Measurements from ENCODE around the gene HEPACAM. TPM values are rescaled to one million over a fixed set of nuclear protein-coding genes. Genes with fewer than 3 reads are reported as not detected.

The HEPACAM gene
- total RNA-seq, 2 donors from 2014 or later, result not detected

- Mint-ChIP-seq H3K36me3 (ENCODE audit: insufficient read depth in 2 of 2) (peaks cover 0 to 2% of the 10 kb centered on the region in 2 donors), H3K4me1 (ENCODE audit: low read depth) (peaks cover 11% of the 10 kb centered on the region), H3K4me3 (no peak overlapping the region), H3K27me3 (ENCODE audit: low read depth) (no peaks in the 10 kb centered on the region), H3K27ac (no peak overlapping the region), H3K9me3 (no peaks in the 10 kb centered on the region)
- ATAC-seq (replicated peaks in 1 of 2), result no peak
- no peak for DNase-seq
These were observed 18.7 kb upstream of the HEPACAM start for GRCh38 chr11:124954590-124954955.

GRCh38 chr11:124953753-124954589 lies 18.1 kb upstream of the HEPACAM start, which contains the start of gene CCDC15:
TSS of gene CCDC15 (plus strand) at chr11:124954202. CDS start at chr11:124954733, 531 bp downstream.
- H3K27ac Mint-ChIP-seq, result no peak within 1 kb of the TSS
- no peak within 1 kb of the TSS for H3K4me3 Mint-ChIP-seq
- H3K36me3 Mint-ChIP-seq (ENCODE audit: insufficient read depth in 2 of 2), result peaks cover 0 to 2% of the 10 kb centered on the region in 2 donors
- H3K9me3 Mint-ChIP-seq, result peaks cover 0 to 3% of the 10 kb centered on the region in 2 donors
- ATAC-seq (replicated peaks in 1 of 2), result peak; percentile 98 to 99
- DNase-seq, result peak; percentile 96 to 98
- H3K4me1 Mint-ChIP-seq (ENCODE audit: low read depth), result peaks cover 11% of the 10 kb centered on the region
- H3K27me3 Mint-ChIP-seq (ENCODE audit: low read depth), result no peaks in the 10 kb centered on the region

GRCh38 chr11:124951341-124951740 lies 15.5 kb upstream of the HEPACAM start:
- Mint-ChIP-seq H3K4me3 (no peak overlapping the region), H3K36me3 (ENCODE audit: insufficient read depth in 2 of 2) (peaks cover 5 to 10% of the 10 kb centered on the region in 2 donors), H3K4me1 (ENCODE audit: low read depth) (peaks cover 5% of the 10 kb centered on the region), H3K27ac (no peak overlapping the region), H3K27me3 (ENCODE audit: low read depth) (no peaks in the 10 kb centered on the region), H3K9me3 (peaks cover 5 to 11% of the 10 kb centered on the region in 2 donors)
- no peak for DNase-seq
- no peak for ATAC-seq (replicated peaks in 1 of 2)

GRCh38 chr11:124950601-124951330 lies 14.9 kb upstream of the HEPACAM start:
- peaks cover 5 to 11% of the 10 kb centered on the region in 2 donors for H3K9me3 Mint-ChIP-seq
- no peak overlapping the region for H3K4me3 Mint-ChIP-seq
- DNase-seq, result no peak
- no peak overlapping the region for H3K27ac Mint-ChIP-seq
- no peaks in the 10 kb centered on the region for H3K27me3 Mint-ChIP-seq (ENCODE audit: low read depth)
- ATAC-seq (replicated peaks in 1 of 2), result no peak
- peaks cover 3% of the 10 kb centered on the region for H3K4me1 Mint-ChIP-seq (ENCODE audit: low read depth)
- peaks cover 5 to 10% of the 10 kb centered on the region in 2 donors for H3K36me3 Mint-ChIP-seq (ENCODE audit: insufficient read depth in 2 of 2)

GRCh38 chr11:124946735-124947141 lies 10.9 kb upstream of the HEPACAM start:
- ATAC-seq (replicated peaks in 1 of 2) (no peak), DNase-seq (no peak)
- Mint-ChIP-seq H3K36me3 (ENCODE audit: insufficient read depth in 2 of 2) (peaks cover 5 to 10% of the 10 kb centered on the region in 2 donors), H3K4me3 (no peak overlapping the region), H3K27ac (no peak overlapping the region), H3K4me1 (ENCODE audit: low read depth) (peaks cover 20% of the 10 kb centered on the region), H3K9me3 (peaks cover 5 to 11% of the 10 kb centered on the region in 2 donors), H3K27me3 (ENCODE audit: low read depth) (no peaks in the 10 kb centered on the region)

- peaks cover 20% of the 10 kb centered on the region for H3K4me1 Mint-ChIP-seq (ENCODE audit: low read depth)
- H3K27me3 Mint-ChIP-seq (ENCODE audit: low read depth), result no peaks in the 10 kb centered on the region
- H3K9me3 Mint-ChIP-seq, result peaks cover 5 to 11% of the 10 kb centered on the region in 2 donors
- DNase-seq (no peak), ATAC-seq (replicated peaks in 1 of 2) (no peak)
- no peak overlapping the region for H3K27ac Mint-ChIP-seq
- peaks cover 5 to 10% of the 10 kb centered on the region in 2 donors for H3K36me3 Mint-ChIP-seq (ENCODE audit: insufficient read depth in 2 of 2)
- H3K4me3 Mint-ChIP-seq, result no peak overlapping the region
These were observed 10.0 kb upstream of the HEPACAM start for GRCh38 chr11:124945826-124946225.

- ATAC-seq (replicated peaks in 1 of 2) (no peak), DNase-seq (no peak)
- no peak overlapping the region for H3K27ac Mint-ChIP-seq
- peaks cover 5 to 11% of the 10 kb centered on the region in 2 donors for H3K9me3 Mint-ChIP-seq
- no peaks in the 10 kb centered on the region for H3K27me3 Mint-ChIP-seq (ENCODE audit: low read depth)
- H3K4me3 Mint-ChIP-seq, result no peak overlapping the region
- peaks cover 5 to 8% of the 10 kb centered on the region in 2 donors for H3K36me3 Mint-ChIP-seq (ENCODE audit: insufficient read depth in 2 of 2)
- peaks cover 20% of the 10 kb centered on the region for H3K4me1 Mint-ChIP-seq (ENCODE audit: low read depth)
These were observed 8.7 kb upstream of the HEPACAM start for GRCh38 chr11:124944565-124944964.

GRCh38 chr11:124943741-124944140 lies 7.9 kb upstream of the HEPACAM start:
- Mint-ChIP-seq H3K36me3 (ENCODE audit: insufficient read depth in 2 of 2) (peaks cover 4 to 7% of the 10 kb centered on the region in 2 donors), H3K4me3 (no peak overlapping the region), H3K9me3 (peaks cover 5 to 7% of the 10 kb centered on the region in 2 donors), H3K4me1 (ENCODE audit: low read depth) (peaks cover 20% of the 10 kb centered on the region), H3K27ac (peak overlapping the region; percentile 58), H3K27me3 (ENCODE audit: low read depth) (no peaks in the 10 kb centered on the region)
- ATAC-seq (replicated peaks in 1 of 2), result no peak
- no peak for DNase-seq

- Mint-ChIP-seq H3K27ac (no peak overlapping the region), H3K27me3 (ENCODE audit: low read depth) (no peaks in the 10 kb centered on the region), H3K36me3 (ENCODE audit: insufficient read depth in 2 of 2) (peaks cover under 1 to 2% of the 10 kb centered on the region in 2 donors), H3K9me3 (peaks cover 1 to 4% of the 10 kb centered on the region in 2 donors), H3K4me3 (no peak overlapping the region), H3K4me1 (ENCODE audit: low read depth) (peaks cover 20% of the 10 kb centered on the region)
- no peak for DNase-seq
- ATAC-seq (replicated peaks in 1 of 2), result no peak
These were observed 7.4 kb upstream of the HEPACAM start for GRCh38 chr11:124943254-124943616.

- H3K27me3 Mint-ChIP-seq (ENCODE audit: low read depth), result no peaks in the 10 kb centered on the region
- no peak for DNase-seq
- no peak overlapping the region for H3K4me3 Mint-ChIP-seq
- ATAC-seq (replicated peaks in 1 of 2), result no peak
- H3K36me3 Mint-ChIP-seq (ENCODE audit: insufficient read depth in 2 of 2), result no peaks in the 10 kb centered on the region
- no peak overlapping the region for H3K27ac Mint-ChIP-seq
- peaks cover 20% of the 10 kb centered on the region for H3K4me1 Mint-ChIP-seq (ENCODE audit: low read depth)
- H3K9me3 Mint-ChIP-seq, result no peaks in the 10 kb centered on the region
These were observed 6.8 kb upstream of the HEPACAM start for GRCh38 chr11:124942466-124943253.

GRCh38 chr11:124941703-124942102 lies 5.9 kb upstream of the HEPACAM start:
- DNase-seq, result no peak

GRCh38 chr11:124938970-124939369 lies 3.1 kb upstream of the HEPACAM start:
- Mint-ChIP-seq H3K4me1 (ENCODE audit: low read depth) (peaks cover 19% of the 10 kb centered on the region), H3K4me3 (no peak overlapping the region), H3K27ac (no peak overlapping the region), H3K27me3 (ENCODE audit: low read depth) (no peaks in the 10 kb centered on the region), H3K36me3 (ENCODE audit: insufficient read depth in 2 of 2) (no peaks in the 10 kb centered on the region), H3K9me3 (no peaks in the 10 kb centered on the region)
- DNase-seq, result no peak
- no peak for ATAC-seq (replicated peaks in 1 of 2)

More at GRCh38 chr11:124941703-124942102, 5.9 kb upstream of the HEPACAM start:
- no peaks in the 10 kb centered on the region for H3K9me3 Mint-ChIP-seq
- no peaks in the 10 kb centered on the region for H3K27me3 Mint-ChIP-seq (ENCODE audit: low read depth)
- ATAC-seq (replicated peaks in 1 of 2), result no peak
- no peak overlapping the region for H3K4me3 Mint-ChIP-seq
- H3K4me1 Mint-ChIP-seq (ENCODE audit: low read depth), result peaks cover 20% of the 10 kb centered on the region
- H3K27ac Mint-ChIP-seq, result no peak overlapping the region
- no peaks in the 10 kb centered on the region for H3K36me3 Mint-ChIP-seq (ENCODE audit: insufficient read depth in 2 of 2)
